HCT116 (cell line): ENCODE measurements around the gene NAPB. TPM values are rescaled to one million over a fixed set of nuclear protein-coding genes. Genes with fewer than 3 reads are reported as not detected.

Source experiments
- ATAC-seq: fragments of 200-7000 bp; cut with Tn5 transposase; 2 replicates; pipeline ENCODE4 v1.9.1; 2020; ENCODE audit warnings: mild to moderate bottlenecking, moderate library complexity
- BruUV-seq: library from RNA; stranded (reverse); fragments of 400-500 nt; replicated peaks from 2 replicates; lab custom pipeline; 2021; lab: Mats Ljungman, UMichigan
- CTCF ChIA-PET: fragments of 300-600 bp; sonication (Branson Sonifier 250); formaldehyde crosslinking; loops from one replicate; lab custom pipeline; 2021; ENCODE audit warnings: antibody characterized with exemption; lab: Charles Lee
- POLR2A ChIA-PET: fragments of 300-600, 350-600 bp; sonication (Branson Sonifier 250); formaldehyde crosslinking; loops from one replicate; lab custom pipeline; 2021; ENCODE audit warnings: antibody characterized with exemption; lab: Charles Lee
- RAD21 ChIA-PET, 2 experiments: fragments of 300-600 bp; sonication (Branson Sonifier 250); formaldehyde crosslinking; loops; one replicate each; lab custom pipeline; 2023; ENCODE audit warnings: low total read pairs in 2 of 2; ENCODE audit not compliant: uncharacterized antibody in 2 of 2, unreplicated experiment in 2 of 2, low non-redundant PET in 1 of 2; lab: Charles Lee
- DNase-seq: peaks from one replicate; pipeline ENCODE4 v3.0.0-alpha.2; 2010; ENCODE audit warnings: low read depth, low spot score
- H2AFZ ChIP-seq: fragments of 200-600 bp; shearing (Covaris generic), sonication (generic); 2 replicates; pipeline ENCODE4 v1.6.1; 2017; ENCODE audit warnings: low read depth, mixed run types, mixed read lengths, antibody characterized with exemption, low read length; ENCODE audit not compliant: poor library complexity, severe bottlenecking
- H3K27ac ChIP-seq: 2 replicates; pipeline ENCODE4 v1.5.1; 2012; ENCODE audit warnings: low read depth, low read length
- H3K27me3 ChIP-seq: fragments of 200-600 bp; sonication (generic); 2 replicates; pipeline ENCODE4 v1.6.1; 2016; ENCODE audit warnings: mixed run types, low read length, mixed read lengths; ENCODE audit not compliant: insufficient read depth
- H3K36me3 ChIP-seq, 2 experiments: fragments of 200-500 bp in 1 of 2; fragments of 200-600 bp in 1 of 2; sonication (Bioruptor generic) in 1 of 2; sonication (generic) in 1 of 2; 2 replicates each; pipeline versions ENCODE4 v1.5.1 to v1.6.1; 2014 to 2016; ENCODE audit warnings: low read length in 2 of 2, inconsistent platforms in 1 of 2, mixed read lengths in 1 of 2, mixed run types in 1 of 2; ENCODE audit not compliant: insufficient read depth in 2 of 2, control insufficient read depth in 1 of 2
- H3K4me1 ChIP-seq, 2 experiments: fragments of 200-600 bp in 1 of 2; sonication (generic) in 1 of 2; 2 replicates each; pipeline versions ENCODE4 v1.5.1 to v1.6.1; 2012 to 2017; ENCODE audit warnings: low read length in 2 of 2, inconsistent platforms in 1 of 2, mild to moderate bottlenecking in 1 of 2, mixed read lengths in 1 of 2, mixed run types in 1 of 2, moderate library complexity in 1 of 2; ENCODE audit not compliant: insufficient read depth in 2 of 2, control insufficient read depth in 1 of 2
- H3K4me2 ChIP-seq: fragments of 200-600 bp; sonication (generic); 2 replicates; pipeline ENCODE4 v1.6.1; 2017; ENCODE audit warnings: mixed run types, low read length, mixed read lengths
- H3K4me3 ChIP-seq, 2 experiments: fragments of 200-600 bp in 1 of 2; sonication (generic) in 1 of 2; replicated peaks in 1 of 2; 2 replicates each; pipeline ENCODE4 v1.5.1; 2011 to 2016; ENCODE audit warnings: low read length in 2 of 2, control low read depth in 1 of 2, low read depth in 1 of 2, mild to moderate bottlenecking in 1 of 2, mixed read lengths in 1 of 2, mixed run types in 1 of 2
- H3K79me2 ChIP-seq: fragments of 200-600 bp; sonication (generic); 2 replicates; pipeline ENCODE4 v1.6.1; 2017; ENCODE audit warnings: mild to moderate bottlenecking, mixed run types, low read length, moderate library complexity, mixed read lengths; ENCODE audit not compliant: insufficient read depth
- H3K9ac ChIP-seq: fragments of 200-600 bp; sonication (generic); 2 replicates; pipeline ENCODE4 v1.6.1; 2016; ENCODE audit warnings: low read length, mixed read lengths
- H3K9me2 ChIP-seq: fragments of 200-600 bp; sonication (generic), shearing (Covaris generic); 2 replicates; pipeline ENCODE4 v1.6.1; 2017; ENCODE audit warnings: mixed run types, mild to moderate bottlenecking, moderate library complexity; ENCODE audit not compliant: insufficient read depth
- H3K9me3 ChIP-seq, 2 experiments: fragments of 200-500 bp in 1 of 2; fragments of 200-600 bp in 1 of 2; sonication (Bioruptor generic) in 1 of 2; sonication (generic) in 1 of 2; 2 replicates each; pipeline ENCODE4 v1.6.1; 2014 to 2017; ENCODE audit warnings: low read length in 2 of 2, mixed read lengths in 2 of 2, inconsistent platforms in 1 of 2, low read depth in 1 of 2, mild to moderate bottlenecking in 1 of 2, mixed run types in 1 of 2, moderate library complexity in 1 of 2; ENCODE audit not compliant: control insufficient read depth in 1 of 2, insufficient read depth in 1 of 2
- H4K20me1 ChIP-seq: fragments of 200-600 bp; sonication (generic), shearing (Covaris generic); 2 replicates; pipeline ENCODE4 v1.6.1; 2017; ENCODE audit warnings: mixed run types, mild to moderate bottlenecking, moderate library complexity; ENCODE audit not compliant: insufficient read depth
- CBX3 ChIP-seq: IDR thresholded peaks from 2 replicates; pipeline ENCODE4 v1.6.1; 2012; ENCODE audit warnings: low read depth
- CEBPB ChIP-seq: IDR thresholded peaks from 2 replicates; pipeline ENCODE4 v1.6.1; 2012; ENCODE audit warnings: low read depth
- EGR1 ChIP-seq: IDR thresholded peaks from 2 replicates; pipeline ENCODE4 v1.6.1; 2012; ENCODE audit warnings: low read depth
- EZH2 ChIP-seq: fragments of 200-600 bp; sonication (generic); IDR thresholded peaks from 2 replicates; pipeline ENCODE4 v1.6.1; 2017; ENCODE audit warnings: antibody characterized with exemption, mixed run types
- EZH2phosphoT487 ChIP-seq: fragments of 200-600 bp; IDR thresholded peaks from 2 replicates; pipeline ENCODE4 v1.6.1; 2018; ENCODE audit warnings: antibody characterized with exemption, borderline replicate concordance
- JUND ChIP-seq: IDR thresholded peaks from 2 replicates; pipeline ENCODE4 v1.6.1; 2012
- POLR2A ChIP-seq: IDR thresholded peaks from 2 replicates; pipeline ENCODE4 v1.7.0; 2011; ENCODE audit warnings: borderline replicate concordance; ENCODE audit not compliant: insufficient read depth, insufficient read length; ENCODE audit errors: extremely low read depth
- POLR2AphosphoS5 ChIP-seq: IDR thresholded peaks from 2 replicates; pipeline ENCODE4 v1.6.1; 2011; ENCODE audit warnings: mild to moderate bottlenecking, low read depth, low read length, moderate library complexity
- ZFX ChIP-seq: fragments of 450-650 bp; IDR thresholded peaks from 2 replicates; pipeline ENCODE4 v1.6.1; 2017
- intact Hi-C: fragments of 100-400 bp; cut with micrococcal nuclease; formaldehyde crosslinking; loops from 2 replicates; pipeline ENCODE4 v1.10.0; 2022
- total RNA-seq: library from RNA; stranded (reverse); gene quantifications from one replicate; pipeline ENCODE4 v1.2.1, GENCODE V29; 2021; ENCODE audit not compliant: unreplicated experiment
- TF ChIP-seq, protein P1 (sequence below): IDR thresholded peaks from 2 replicates; pipeline ENCODE4 v1.6.1; 2011; ENCODE audit warnings: mild to moderate bottlenecking, low read length, moderate library complexity; ENCODE audit not compliant: insufficient replicate concordance; ENCODE audit errors: extremely low read depth

NAPB gene
- total RNA-seq, 1 experiment from 2014 or later: 7.9 TPM

DNA sequence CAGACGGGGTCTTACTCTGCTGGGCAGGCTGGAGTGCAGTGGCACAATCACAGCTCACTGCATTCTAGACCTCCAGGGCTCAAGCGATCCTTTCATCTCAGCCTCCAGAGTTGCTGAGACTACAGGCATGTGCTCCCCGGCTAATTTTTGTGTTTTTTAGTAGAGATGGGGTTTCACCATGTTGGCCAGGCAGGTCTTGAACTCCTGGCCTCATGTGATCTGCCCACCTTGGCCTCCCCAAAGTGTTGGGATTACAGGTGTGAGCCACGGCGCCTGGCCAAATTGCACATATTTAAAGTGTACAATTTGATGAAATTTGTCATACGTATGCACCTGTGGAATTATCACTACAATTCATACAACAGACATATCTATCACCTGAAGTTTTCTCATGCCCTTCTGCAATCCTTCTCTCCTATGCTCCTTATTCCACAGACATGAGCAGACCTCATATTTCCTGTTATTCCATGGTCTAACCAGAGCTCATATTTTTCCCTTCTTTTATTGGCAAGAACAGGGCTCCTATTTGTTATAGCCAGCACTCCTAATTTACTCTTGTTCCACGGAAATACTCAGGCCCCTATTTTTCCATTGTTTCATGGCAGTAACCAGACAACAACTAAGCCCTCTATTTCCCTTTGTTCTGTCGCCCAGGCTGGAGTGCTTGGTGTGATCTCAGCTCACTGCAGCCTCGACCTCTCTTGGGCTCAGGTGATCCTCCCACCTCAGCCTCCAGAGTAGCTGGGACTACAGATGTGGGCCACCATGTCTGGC is 16.0 kb upstream of the NAPB start:
- BruUV-seq: no TSS peak
- DNase-seq: no peak
- Histone ChIP-seq H3K79me2 (no peaks in the 10 kb centered on the region), H3K9me2 (no peaks in the 10 kb centered on the region), H3K4me1 (no peaks in the 10 kb centered on the region), H3K36me3 (no peaks in the 10 kb centered on the region), H3K27ac (no peak overlapping the region), H2AFZ (no peak overlapping the region), H3K4me2 (no peak overlapping the region), H4K20me1 (no peaks in the 10 kb centered on the region), H3K4me3 (no peak overlapping the region), H3K9ac (no peak overlapping the region), H3K9me3 (no peaks in the 10 kb centered on the region), H3K27me3 (0 out of 2 replicates have a peak, but pooled peaks cover 3% of the 10 kb centered on the region)
- ChIA-PET POLR2A (interaction anchor here (1.2 kb wide), 1 partner anchor 87 kb away, joined by 3 read pairs; the partner anchor contains the start of gene NXT1), CTCF (interaction anchor here (0.7 kb wide), 1 partner anchor 88 kb away, joined by 3 read pairs; no protein-coding TSS in a partner anchor), RAD21 (no interaction called here)
- no peak for ATAC-seq
- intact Hi-C loops: no loop called here
- TF ChIP-seq EZH2phosphoT487: no peak
- TF ChIP-seq POLR2AphosphoS5: no peak
- no peak for TF ChIP-seq CBX3
- TF ChIP-seq EGR1: no peak
- TF ChIP-seq EZH2: no peak

DNA sequence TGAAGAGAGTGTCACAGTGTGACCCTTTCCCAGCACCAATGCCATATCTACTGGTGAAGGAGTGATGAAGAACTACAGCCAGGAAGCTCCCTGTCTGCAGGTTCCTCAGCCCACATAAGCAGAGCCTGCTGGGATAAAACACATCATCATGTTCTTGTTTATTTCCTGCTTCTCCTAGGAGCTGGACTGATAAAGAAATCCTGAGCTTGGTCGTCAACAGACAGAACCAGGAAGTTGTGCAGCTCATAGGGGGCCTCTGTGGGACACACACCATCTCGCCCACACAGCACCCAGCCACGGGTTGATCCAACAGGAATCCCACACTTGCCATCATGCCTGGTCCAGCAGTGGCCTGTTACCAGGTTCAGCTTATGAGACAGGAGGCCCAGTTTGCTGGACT is 15.4 kb upstream of the NAPB start:
- H3K9me3 ChIP-seq: no peaks in the 10 kb centered on the region
- TF ChIP-seq POLR2A (no peak), ZFX (no peak), EZH2phosphoT487 (no peak), CEBPB (no peak), POLR2AphosphoS5 (no peak), JUND (no peak), EZH2 (no peak)
- TF ChIP-seq, protein P1, sequence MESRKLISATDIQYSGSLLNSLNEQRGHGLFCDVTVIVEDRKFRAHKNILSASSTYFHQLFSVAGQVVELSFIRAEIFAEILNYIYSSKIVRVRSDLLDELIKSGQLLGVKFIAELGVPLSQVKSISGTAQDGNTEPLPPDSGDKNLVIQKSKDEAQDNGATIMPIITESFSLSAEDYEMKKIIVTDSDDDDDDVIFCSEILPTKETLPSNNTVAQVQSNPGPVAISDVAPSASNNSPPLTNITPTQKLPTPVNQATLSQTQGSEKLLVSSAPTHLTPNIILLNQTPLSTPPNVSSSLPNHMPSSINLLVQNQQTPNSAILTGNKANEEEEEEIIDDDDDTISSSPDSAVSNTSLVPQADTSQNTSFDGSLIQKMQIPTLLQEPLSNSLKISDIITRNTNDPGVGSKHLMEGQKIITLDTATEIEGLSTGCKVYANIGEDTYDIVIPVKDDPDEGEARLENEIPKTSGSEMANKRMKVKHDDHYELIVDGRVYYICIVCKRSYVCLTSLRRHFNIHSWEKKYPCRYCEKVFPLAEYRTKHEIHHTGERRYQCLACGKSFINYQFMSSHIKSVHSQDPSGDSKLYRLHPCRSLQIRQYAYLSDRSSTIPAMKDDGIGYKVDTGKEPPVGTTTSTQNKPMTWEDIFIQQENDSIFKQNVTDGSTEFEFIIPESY: no peak
- H3K27me3 ChIP-seq: 0 out of 2 replicates have a peak, but pooled peaks cover 3% of the 10 kb centered on the region
- H3K4me2 ChIP-seq: no peak overlapping the region
- H3K9ac ChIP-seq: no peak overlapping the region
- no peak overlapping the region for H2AFZ ChIP-seq
- H3K4me1 ChIP-seq: no peaks in the 10 kb centered on the region
- H3K27ac ChIP-seq: no peak overlapping the region
- BruUV-seq: no TSS peak
- DNase-seq (no peak), ATAC-seq (no peak)
- H3K9me2 ChIP-seq: no peaks in the 10 kb centered on the region
- H3K4me3 ChIP-seq: no peak overlapping the region
- ChIA-PET RAD21 (no interaction called here), CTCF (interaction anchor here (0.7 kb wide), 1 partner anchor 87 kb away, joined by 3 read pairs; no protein-coding TSS in a partner anchor), POLR2A (interaction anchor here (1.2 kb wide), 1 partner anchor 86 kb away, joined by 3 read pairs; the partner anchor contains the start of gene NXT1)
- no peaks in the 10 kb centered on the region for H3K36me3 ChIP-seq
- intact Hi-C loops: no loop called here
- no peaks in the 10 kb centered on the region for H3K79me2 ChIP-seq
- no peaks in the 10 kb centered on the region for H4K20me1 ChIP-seq
